HG03025 (cell line): ENCODE measurements around the gene UBAP2.
"Not testable (repeated sequence)": the region's sequence is repeated elsewhere in the genome, so short reads cannot be mapped to it uniquely, and the experiment has no call there.

ENCODE experiments used
- ATAC-seq: cut with Tn5 transposase; IDR thresholded peaks from one replicate; pipeline ENCODE4 v1.9.1; 2021; ENCODE audit warnings: mild to moderate bottlenecking, moderate library complexity; ENCODE audit not compliant: unreplicated experiment, low FRiP score

Gene UBAP2

GRCh38 chr9:34047864-34048726 lies 592 bp downstream of the UBAP2 start:
- ATAC-seq: peak; percentile 26

GRCh38 chr9:34046784-34047379 lies 1.8 kb downstream of the UBAP2 start:
- ATAC-seq: no peak

GRCh38 chr9:34045903-34046302 lies 2.8 kb downstream of the UBAP2 start:
- no peak for ATAC-seq

GRCh38 chr9:34042074-34042473 lies 6.6 kb downstream of the UBAP2 start:
- ATAC-seq: not testable (repeated sequence)

- not testable (repeated sequence) for ATAC-seq
These were observed 9.8 kb downstream of the UBAP2 start for GRCh38 chr9:34038851-34039250.

- ATAC-seq: no peak
These were observed 11.1 kb downstream of the UBAP2 start for GRCh38 chr9:34037626-34038025.

GRCh38 chr9:34036625-34037024 lies 12.1 kb downstream of the UBAP2 start:
- no peak for ATAC-seq

- ATAC-seq: no peak
These were observed 13.0 kb downstream of the UBAP2 start for GRCh38 chr9:34035656-34036055.

GRCh38 chr9:34034698-34035065 lies 14.0 kb downstream of the UBAP2 start:
- ATAC-seq: no peak

GRCh38 chr9:34032631-34033030 lies 16.1 kb downstream of the UBAP2 start:
- no peak for ATAC-seq

GRCh38 chr9:34027845-34028574 lies 20.7 kb downstream of the UBAP2 start:
- no peak for ATAC-seq

- ATAC-seq: no peak
These were observed 22.9 kb downstream of the UBAP2 start for GRCh38 chr9:34025811-34026210.

GRCh38 chr9:34025062-34025461 lies 23.6 kb downstream of the UBAP2 start:
- ATAC-seq: no peak

GRCh38 chr9:34024476-34024875 lies 24.2 kb downstream of the UBAP2 start:
- not testable (repeated sequence) for ATAC-seq

- ATAC-seq: no peak
These were observed 32.5 kb downstream of the UBAP2 start for GRCh38 chr9:34016149-34016548.

GRCh38 chr9:34010979-34011378 lies 37.7 kb downstream of the UBAP2 start:
- ATAC-seq: no peak

- no peak for ATAC-seq
These were observed 46.7 kb downstream of the UBAP2 start for GRCh38 chr9:34001951-34002350.

- no peak for ATAC-seq
These were observed 47.4 kb downstream of the UBAP2 start for GRCh38 chr9:34001298-34001697.

- no peak for ATAC-seq
These were observed 53.2 kb downstream of the UBAP2 start for GRCh38 chr9:33995449-33995848.

- ATAC-seq: no peak
These were observed 55.6 kb downstream of the UBAP2 start for GRCh38 chr9:33993104-33993503.

- no peak for ATAC-seq
These were observed 56.1 kb downstream of the UBAP2 start for GRCh38 chr9:33992632-33993031.
